ENCODE data around the gene GLI1. TPM values are rescaled to one million over a fixed set of nuclear protein-coding genes. Genes with fewer than 3 reads are reported as not detected.
A peak's percentile ranks its signal among the peaks of the same experiment; 100 is the strongest.
"Not testable (repeated sequence)": the region's sequence is repeated elsewhere in the genome, so short reads cannot be mapped to it uniquely, and the experiment has no call there.

GLI1 gene
- total RNA-seq, 1 donor from 2014 or later = 0.77 TPM

- Mint-ChIP-seq H3K27me3 (ENCODE audit: unreplicated experiment) (peaks cover 3% of the 10 kb centered on the region), H3K4me3 (ENCODE audit: unreplicated experiment) (peak overlapping the region; percentile 78), H3K36me3 (ENCODE audit: low read depth, unreplicated experiment) (peaks cover 50% of the 10 kb centered on the region), H3K9me3 (ENCODE audit: unreplicated experiment) (no peaks in the 10 kb centered on the region), H3K4me1 (ENCODE audit: unreplicated experiment) (peaks cover 7% of the 10 kb centered on the region), H3K27ac (ENCODE audit: unreplicated experiment) (peak overlapping the region; percentile 38)
- TF ChIP-seq, protein P1, sequence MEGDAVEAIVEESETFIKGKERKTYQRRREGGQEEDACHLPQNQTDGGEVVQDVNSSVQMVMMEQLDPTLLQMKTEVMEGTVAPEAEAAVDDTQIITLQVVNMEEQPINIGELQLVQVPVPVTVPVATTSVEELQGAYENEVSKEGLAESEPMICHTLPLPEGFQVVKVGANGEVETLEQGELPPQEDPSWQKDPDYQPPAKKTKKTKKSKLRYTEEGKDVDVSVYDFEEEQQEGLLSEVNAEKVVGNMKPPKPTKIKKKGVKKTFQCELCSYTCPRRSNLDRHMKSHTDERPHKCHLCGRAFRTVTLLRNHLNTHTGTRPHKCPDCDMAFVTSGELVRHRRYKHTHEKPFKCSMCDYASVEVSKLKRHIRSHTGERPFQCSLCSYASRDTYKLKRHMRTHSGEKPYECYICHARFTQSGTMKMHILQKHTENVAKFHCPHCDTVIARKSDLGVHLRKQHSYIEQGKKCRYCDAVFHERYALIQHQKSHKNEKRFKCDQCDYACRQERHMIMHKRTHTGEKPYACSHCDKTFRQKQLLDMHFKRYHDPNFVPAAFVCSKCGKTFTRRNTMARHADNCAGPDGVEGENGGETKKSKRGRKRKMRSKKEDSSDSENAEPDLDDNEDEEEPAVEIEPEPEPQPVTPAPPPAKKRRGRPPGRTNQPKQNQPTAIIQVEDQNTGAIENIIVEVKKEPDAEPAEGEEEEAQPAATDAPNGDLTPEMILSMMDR (IDR thresholded peaks at IDR 0.05; ENCODE audit: unreplicated experiment) = no peak
- DNase-seq (ENCODE audit: low spot score) = no peak
These were observed 37.2 kb downstream of the GLI1 start for GRCh38 chr12:57496822-57497221.

DNA sequence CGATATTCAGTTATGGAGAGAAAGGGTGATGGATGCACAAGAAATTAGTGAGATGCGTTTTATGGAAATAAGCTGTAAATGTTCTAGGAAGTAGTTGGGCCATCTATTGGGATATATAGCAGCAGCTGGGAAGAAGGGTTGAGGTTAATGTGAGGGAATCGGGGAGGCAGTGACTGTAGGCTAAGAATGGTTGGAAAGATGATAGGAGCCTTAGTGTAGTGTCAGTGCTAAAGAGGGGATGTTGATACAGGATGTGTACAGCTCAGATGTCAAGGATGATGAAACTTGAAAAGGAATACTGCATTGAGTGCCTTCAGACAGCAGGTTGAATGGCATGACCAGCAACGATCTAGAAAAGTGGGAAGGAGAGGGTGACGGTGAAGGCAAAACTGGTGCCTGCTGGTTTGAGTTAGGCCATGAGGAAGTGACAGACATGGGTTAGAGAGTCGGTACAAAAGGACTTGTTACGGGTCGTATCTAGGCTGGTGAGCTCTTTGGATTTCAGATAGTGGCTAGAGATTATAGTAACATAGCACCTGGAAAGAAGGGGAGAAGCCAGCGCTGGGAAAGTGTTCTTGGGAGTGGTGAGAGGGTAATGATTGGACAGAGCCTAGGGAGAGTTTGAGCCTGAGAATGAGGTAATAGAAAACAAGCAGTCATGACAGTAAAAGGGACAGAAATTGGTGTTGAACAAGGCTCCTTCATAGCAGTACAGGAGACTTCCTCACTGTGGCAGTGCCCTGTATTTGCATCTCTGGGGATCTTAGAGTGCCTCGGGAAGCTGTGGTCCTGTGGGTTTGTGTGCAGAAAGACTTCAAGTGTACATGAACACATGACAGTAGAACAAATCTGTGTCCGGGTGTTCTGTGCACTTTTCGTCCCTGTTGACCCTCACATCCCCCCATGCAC lies 37.9 kb downstream of the GLI1 start:
- peaks cover 7% of the 10 kb centered on the region for H3K4me1 Mint-ChIP-seq (ENCODE audit: unreplicated experiment)
- H3K27ac Mint-ChIP-seq (ENCODE audit: unreplicated experiment) = peak overlapping the region; percentile 38
- H3K36me3 Mint-ChIP-seq (ENCODE audit: low read depth, unreplicated experiment) = peaks cover 54% of the 10 kb centered on the region

DNA sequence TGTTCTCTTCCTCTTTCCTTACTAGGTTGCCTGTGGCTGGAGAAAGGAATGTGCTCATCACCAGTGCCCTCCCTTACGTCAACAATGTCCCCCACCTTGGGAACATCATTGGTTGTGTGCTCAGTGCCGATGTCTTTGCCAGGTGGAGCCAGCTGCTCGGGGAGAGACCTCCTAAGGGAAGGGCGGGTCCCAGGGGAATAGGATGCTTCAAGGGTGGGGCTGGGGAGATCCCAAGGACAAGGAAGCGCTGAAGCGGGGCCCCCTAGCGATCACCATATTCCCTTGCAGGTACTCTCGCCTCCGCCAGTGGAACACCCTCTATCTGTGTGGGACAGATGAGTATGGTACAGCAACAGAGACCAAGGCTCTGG lies 38.5 kb downstream of the GLI1 start:
- DNase-seq (ENCODE audit: low spot score) = no peak

More for the DNA sequence above, 37.9 kb downstream of the GLI1 start:
- Mint-ChIP-seq H3K27me3 (ENCODE audit: unreplicated experiment) (peaks cover 3% of the 10 kb centered on the region), H3K4me3 (ENCODE audit: unreplicated experiment) (peak overlapping the region; percentile 78), H3K9me3 (ENCODE audit: unreplicated experiment) (no peaks in the 10 kb centered on the region)
- DNase-seq (ENCODE audit: low spot score) = no peak
- TF ChIP-seq, protein P1 (IDR thresholded peaks at IDR 0.05; ENCODE audit: unreplicated experiment) = no peak

GRCh38 chr12:57498571-57498970 lies 39.0 kb downstream of the GLI1 start:
- TF ChIP-seq, protein P1 (IDR thresholded peaks at IDR 0.05; ENCODE audit: unreplicated experiment) = no peak
- Mint-ChIP-seq H3K9me3 (ENCODE audit: unreplicated experiment) (no peaks in the 10 kb centered on the region), H3K27ac (ENCODE audit: unreplicated experiment) (peak overlapping the region; percentile 57), H3K27me3 (ENCODE audit: unreplicated experiment) (peaks cover 1% of the 10 kb centered on the region), H3K36me3 (ENCODE audit: low read depth, unreplicated experiment) (peaks cover 52% of the 10 kb centered on the region), H3K4me3 (ENCODE audit: unreplicated experiment) (peak overlapping the region; percentile 42), H3K4me1 (ENCODE audit: unreplicated experiment) (peaks cover 7% of the 10 kb centered on the region)
- DNase-seq (ENCODE audit: low spot score) = no peak

More for the DNA sequence above, 38.5 kb downstream of the GLI1 start:
- peak overlapping the region; percentile 56 for H3K4me3 Mint-ChIP-seq (ENCODE audit: unreplicated experiment)
- TF ChIP-seq, protein P1 (IDR thresholded peaks at IDR 0.05; ENCODE audit: unreplicated experiment) = no peak
- H3K27me3 Mint-ChIP-seq (ENCODE audit: unreplicated experiment) = peaks cover 1% of the 10 kb centered on the region
- no peaks in the 10 kb centered on the region for H3K9me3 Mint-ChIP-seq (ENCODE audit: unreplicated experiment)
- peaks cover 51% of the 10 kb centered on the region for H3K36me3 Mint-ChIP-seq (ENCODE audit: low read depth, unreplicated experiment)
- H3K27ac Mint-ChIP-seq (ENCODE audit: unreplicated experiment) = peak overlapping the region; percentile 11
- peaks cover 7% of the 10 kb centered on the region for H3K4me1 Mint-ChIP-seq (ENCODE audit: unreplicated experiment)

- TF ChIP-seq, protein P1 (IDR thresholded peaks at IDR 0.05; ENCODE audit: unreplicated experiment) = no peak
- Mint-ChIP-seq H3K27me3 (ENCODE audit: unreplicated experiment) (peaks cover 1% of the 10 kb centered on the region), H3K9me3 (ENCODE audit: unreplicated experiment) (no peaks in the 10 kb centered on the region), H3K36me3 (ENCODE audit: low read depth, unreplicated experiment) (peaks cover 61% of the 10 kb centered on the region), H3K27ac (ENCODE audit: unreplicated experiment) (no peak overlapping the region), H3K4me1 (ENCODE audit: unreplicated experiment) (peaks cover 7% of the 10 kb centered on the region), H3K4me3 (ENCODE audit: unreplicated experiment) (no peak overlapping the region)
- DNase-seq (ENCODE audit: low spot score) = no peak
These were observed 40.6 kb downstream of the GLI1 start for GRCh38 chr12:57500213-57500612.

DNA sequence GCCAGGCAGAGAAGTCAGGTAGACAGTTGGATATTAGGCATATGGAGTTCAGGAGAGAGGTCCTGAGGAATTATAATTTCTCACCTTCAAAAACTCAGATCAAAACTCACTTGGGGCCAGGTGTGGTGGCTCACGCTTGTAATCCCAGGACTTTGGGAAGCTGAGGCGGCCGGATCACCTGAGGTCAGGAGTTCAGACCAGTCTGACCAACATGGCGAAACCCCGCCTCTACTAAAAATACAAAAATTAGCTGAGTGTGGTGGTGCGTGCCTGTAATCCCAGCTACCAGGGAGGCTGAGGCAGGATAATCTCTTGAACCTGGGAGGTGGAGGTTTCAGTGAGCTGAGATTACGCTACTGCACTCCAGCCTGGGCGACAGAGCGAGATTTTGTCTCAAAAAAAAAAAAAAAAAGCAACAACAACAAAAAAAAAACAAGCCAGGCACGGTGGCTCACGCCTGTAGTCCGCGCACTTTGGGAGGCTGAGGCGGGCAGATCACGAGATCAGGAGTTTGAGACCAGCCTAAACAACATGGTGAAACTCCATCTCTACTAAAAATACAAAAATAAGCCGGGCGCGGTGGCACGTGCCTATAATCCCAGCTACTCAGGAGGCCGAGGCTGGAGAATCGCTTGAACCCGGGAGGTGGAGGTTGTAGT lies 42.9 kb downstream of the GLI1 start:
- DNase-seq (ENCODE audit: low spot score); H3K4me1 Mint-ChIP-seq (ENCODE audit: unreplicated experiment); H3K9me3 Mint-ChIP-seq (ENCODE audit: unreplicated experiment); H3K27me3 Mint-ChIP-seq (ENCODE audit: unreplicated experiment): not testable (repeated sequence)
- H3K4me3 Mint-ChIP-seq (ENCODE audit: unreplicated experiment) = peak overlapping the region; percentile 24
- H3K27ac Mint-ChIP-seq (ENCODE audit: unreplicated experiment) = peak overlapping the region; percentile 19
- peaks cover 63% of the 10 kb centered on the region for H3K36me3 Mint-ChIP-seq (ENCODE audit: low read depth, unreplicated experiment)

- peaks cover 48% of the 10 kb centered on the region for H3K36me3 Mint-ChIP-seq (ENCODE audit: low read depth, unreplicated experiment)
- not testable (repeated sequence) for H3K4me3 Mint-ChIP-seq (ENCODE audit: unreplicated experiment); H3K27me3 Mint-ChIP-seq (ENCODE audit: unreplicated experiment); H3K27ac Mint-ChIP-seq (ENCODE audit: unreplicated experiment); H3K4me1 Mint-ChIP-seq (ENCODE audit: unreplicated experiment); DNase-seq (ENCODE audit: low spot score); H3K9me3 Mint-ChIP-seq (ENCODE audit: unreplicated experiment)
These were observed 47.0 kb downstream of the GLI1 start for GRCh38 chr12:57506541-57506940.

Measured in endothelial cell (in vitro differentiated cells).